ENCODE data around the gene CYB5R2.

CYB5R2 gene

DNA sequence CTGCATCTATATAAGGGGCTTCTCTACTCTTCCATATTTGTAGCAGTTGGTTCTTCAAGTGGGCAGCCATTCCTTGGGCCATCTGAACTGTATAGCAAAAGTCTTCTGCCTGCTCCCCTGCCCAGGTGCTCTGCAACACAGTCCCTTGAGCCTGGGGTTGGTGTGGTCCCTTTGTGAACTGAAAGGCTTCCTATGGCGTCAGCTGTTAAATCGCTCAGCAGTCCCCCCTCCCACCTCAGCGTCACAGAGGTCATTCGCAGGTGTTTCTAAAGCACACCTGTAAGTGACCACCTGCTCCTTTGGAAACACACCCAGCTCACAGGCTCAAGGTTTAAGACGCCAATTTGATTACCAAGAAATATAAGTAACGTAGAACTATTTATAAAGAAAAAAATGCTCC is 37.0 kb downstream of the CYB5R2 start:
- DNase-seq = no peak

GRCh38 chr11:7635708-7636107 is 37.6 kb downstream of the CYB5R2 start:
- no peak for DNase-seq

- no peak for DNase-seq
Measured at GRCh38 chr11:7635137-7635536, 38.2 kb downstream of the CYB5R2 start.

- DNase-seq = no peak
Measured at GRCh38 chr11:7632211-7632610, 41.1 kb downstream of the CYB5R2 start.

- no peak for DNase-seq
Measured at GRCh38 chr11:7630002-7630401, 43.3 kb downstream of the CYB5R2 start.

- DNase-seq = no peak
Measured at GRCh38 chr11:7628660-7629059, 44.6 kb downstream of the CYB5R2 start.

DNA sequence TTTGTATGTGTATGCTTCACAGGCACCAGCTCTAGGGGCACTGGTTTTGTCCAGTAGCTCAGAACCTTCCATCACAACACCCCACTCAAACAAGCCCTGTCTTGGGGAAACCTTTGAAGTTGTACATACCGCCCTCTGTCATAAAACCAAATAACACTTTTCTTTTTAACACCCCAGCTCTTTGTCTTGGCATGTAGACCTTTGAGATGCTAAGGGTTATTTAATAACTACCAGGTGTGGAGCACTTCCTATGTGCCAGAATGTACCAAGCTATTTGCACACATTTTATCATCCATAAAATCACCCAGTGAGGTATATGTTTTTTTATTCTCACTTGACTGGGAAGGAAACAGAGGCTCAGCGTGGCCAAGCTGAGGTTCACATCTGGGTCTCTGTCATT is 50.6 kb downstream of the CYB5R2 start:
- DNase-seq = no peak

- no peak for DNase-seq
Measured at GRCh38 chr11:7621554-7621953, 51.7 kb downstream of the CYB5R2 start.

DNA sequence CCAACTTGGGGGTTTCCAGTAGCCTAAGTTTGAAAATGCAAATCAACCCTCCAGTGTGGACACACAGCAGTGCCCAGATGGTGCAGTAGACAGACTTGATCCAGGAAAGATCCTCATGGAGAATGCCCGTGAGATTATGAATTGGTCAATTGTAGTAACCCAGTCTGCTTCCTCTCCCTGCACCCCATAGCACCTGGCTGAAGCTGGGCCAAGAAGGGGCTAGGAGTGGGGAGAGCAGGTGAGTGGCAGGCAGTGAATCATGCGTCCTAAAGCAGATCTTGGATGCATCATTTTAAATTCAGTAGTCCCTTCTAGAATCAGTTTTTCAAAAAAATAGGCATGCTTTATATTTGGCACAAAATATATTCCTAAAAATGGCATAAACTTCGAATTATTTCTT is 52.2 kb downstream of the CYB5R2 start:
- no peak for DNase-seq

DNA sequence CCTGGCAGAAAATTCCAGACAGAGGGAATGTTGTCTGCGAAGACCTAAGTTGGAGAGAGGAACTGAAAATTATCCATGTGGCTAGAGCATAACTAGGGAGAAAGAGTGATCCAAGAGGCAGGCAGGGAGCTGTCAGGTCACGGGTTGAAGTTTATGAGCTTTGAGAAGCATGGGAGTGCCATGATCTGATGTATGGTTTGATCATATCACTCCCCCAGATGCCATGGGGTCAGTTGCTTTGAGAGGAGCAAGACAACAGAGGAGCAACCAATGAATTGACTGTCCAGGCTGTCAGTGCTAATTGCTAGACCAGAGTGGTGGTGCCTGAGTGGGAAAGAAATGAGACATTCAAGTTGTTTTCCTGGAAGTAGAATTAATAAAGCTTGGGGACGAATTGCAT is 54.0 kb downstream of the CYB5R2 start:
- no peak for DNase-seq

- no peak for DNase-seq
Measured at GRCh38 chr11:7617032-7617431, 56.3 kb downstream of the CYB5R2 start.
